Subcutaneous adipose tissue (tissue), 4 donors: ENCODE results near the gene LRMDA. TPM values are rescaled to one million over a fixed set of nuclear protein-coding genes. Genes with fewer than 3 reads are reported as not detected.

Source experiments
- CTCF ChIP-seq: fragments of 450-650 bp; IDR thresholded peaks from one replicate; pipeline ENCODE4 v1.5.1; 2016; ENCODE audit warnings: low read depth, mild to moderate bottlenecking, control low read depth, antibody characterized with exemption, moderate library complexity
- total RNA-seq, 4 donors: library from RNA; depleted of rRNA; stranded (reverse); fragments of >200 nt; gene quantifications; one replicate each; pipeline ENCODE4 v1.1.0, GENCODE V29; 2016

LRMDA gene
- total RNA-seq, 4 donors from 2014 or later: 17.4 to 92.1 (median 22.8) TPM

DNA sequence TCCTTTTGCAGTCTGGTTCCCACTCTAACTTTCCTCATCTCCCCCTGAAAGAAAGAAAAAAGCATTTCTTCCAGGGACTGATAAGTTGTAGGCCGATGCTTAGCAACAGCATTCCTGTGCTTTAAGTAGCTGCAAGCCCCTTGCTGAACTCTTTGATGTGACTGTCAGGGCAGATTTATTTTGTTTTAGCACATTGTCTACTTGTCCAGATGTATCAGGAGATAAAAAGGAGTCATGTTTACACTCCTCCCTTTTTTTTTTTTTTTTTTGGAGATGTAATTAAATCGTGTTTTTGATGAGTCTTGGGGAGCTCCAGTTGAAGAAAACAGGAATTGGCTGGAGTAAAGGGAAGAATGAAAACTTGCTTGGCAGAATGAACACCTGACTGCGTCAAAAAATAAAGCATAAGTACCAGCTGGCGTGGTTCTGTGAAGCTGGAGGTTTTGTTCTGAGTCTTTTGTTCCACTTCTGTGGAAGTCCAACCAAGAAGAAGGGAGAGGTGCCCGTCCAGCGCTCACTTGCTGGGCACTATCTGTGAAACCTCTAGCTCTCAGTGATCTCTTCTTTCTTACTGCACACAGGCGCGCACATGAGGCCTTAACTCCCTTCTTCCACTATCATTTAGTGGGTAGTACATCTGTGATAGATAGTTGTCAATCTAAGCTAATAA lies 871.7 kb downstream of the LRMDA start:
- TF ChIP-seq CTCF: no peak

DNA sequence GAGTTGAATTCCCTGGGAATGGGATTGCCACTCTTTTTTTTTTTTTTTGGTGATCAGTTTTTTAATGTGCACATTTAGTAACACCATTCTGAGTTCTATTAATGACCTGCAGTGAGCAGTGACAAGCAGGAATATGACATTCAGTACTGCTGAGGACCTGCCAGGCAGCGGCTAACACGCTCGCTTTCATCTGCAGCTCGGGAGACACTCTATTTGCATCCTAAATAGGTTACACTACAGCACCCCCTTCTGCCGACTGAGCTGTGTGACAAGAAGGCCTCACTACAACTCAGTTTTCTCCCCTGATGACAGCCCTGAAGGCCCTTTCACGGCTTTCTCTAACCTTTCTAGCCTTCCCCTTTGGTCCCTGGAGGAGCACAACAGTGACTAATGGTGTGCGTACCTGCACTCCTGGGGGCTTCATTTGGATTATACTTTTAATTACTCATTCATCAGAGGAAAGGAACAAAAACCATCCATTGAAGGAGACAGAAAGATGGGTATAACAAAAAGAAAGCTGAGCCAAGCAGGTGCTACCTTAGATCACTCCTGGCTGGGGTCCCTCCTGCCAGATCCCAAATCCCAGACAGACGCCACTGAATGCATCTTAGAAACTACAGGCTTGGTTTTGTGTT lies 872.4 kb downstream of the LRMDA start:
- no peak for TF ChIP-seq CTCF

DNA sequence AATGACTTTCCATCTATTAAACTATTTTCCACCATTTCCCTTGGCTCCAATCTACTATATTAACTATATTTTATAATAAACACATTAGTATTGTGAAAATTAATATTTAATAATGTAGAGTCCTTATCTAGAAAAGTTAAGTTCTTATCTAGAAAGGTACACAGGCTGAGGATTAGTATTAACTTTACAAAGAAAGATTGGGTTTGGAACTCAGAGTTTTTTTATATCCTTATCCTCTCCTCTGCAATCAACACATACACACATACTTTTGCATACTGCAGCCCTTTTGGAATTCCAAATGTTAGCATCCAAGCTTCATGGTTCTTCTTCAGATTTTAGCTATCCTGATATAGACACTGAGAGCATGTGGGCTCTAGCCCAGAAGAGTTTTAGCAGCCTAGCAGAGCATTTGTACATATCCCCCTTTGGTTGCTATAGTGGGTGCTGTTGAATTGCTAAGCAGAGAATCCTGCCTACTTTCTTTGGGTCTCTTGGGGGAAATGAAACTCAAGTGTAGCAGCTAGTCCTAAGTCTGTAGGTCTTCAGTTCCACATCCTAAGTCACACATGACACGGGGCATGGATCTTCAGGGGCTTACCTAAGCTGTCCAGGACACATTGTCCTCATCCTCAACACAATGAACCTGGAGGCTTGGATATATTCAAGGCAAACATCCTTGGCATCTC lies 874.6 kb downstream of the LRMDA start:
- no peak for TF ChIP-seq CTCF

- no peak for TF ChIP-seq CTCF
These were observed 875.4 kb downstream of the LRMDA start for GRCh38 chr10:76306856-76307255.

DNA sequence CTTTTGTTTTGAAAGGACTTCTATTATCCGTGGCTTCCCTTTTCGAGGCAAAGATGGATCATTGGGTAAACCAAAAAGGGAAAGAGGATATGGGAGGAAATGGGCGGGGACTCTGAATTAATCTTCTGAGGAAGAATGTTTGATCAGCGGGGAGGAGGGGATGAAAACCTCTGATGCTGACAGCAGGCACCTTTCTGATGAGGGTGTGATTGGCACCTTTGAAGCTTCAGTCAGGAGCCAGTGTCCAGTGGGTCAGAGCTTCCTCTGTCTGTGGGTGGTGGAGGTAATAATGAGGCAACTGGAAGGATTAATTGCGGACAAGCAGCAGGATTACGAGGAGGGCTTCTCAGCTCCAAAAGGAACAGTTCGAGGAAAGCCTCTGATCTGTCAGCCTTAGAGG lies 877.6 kb downstream of the LRMDA start:
- no peak for TF ChIP-seq CTCF

DNA sequence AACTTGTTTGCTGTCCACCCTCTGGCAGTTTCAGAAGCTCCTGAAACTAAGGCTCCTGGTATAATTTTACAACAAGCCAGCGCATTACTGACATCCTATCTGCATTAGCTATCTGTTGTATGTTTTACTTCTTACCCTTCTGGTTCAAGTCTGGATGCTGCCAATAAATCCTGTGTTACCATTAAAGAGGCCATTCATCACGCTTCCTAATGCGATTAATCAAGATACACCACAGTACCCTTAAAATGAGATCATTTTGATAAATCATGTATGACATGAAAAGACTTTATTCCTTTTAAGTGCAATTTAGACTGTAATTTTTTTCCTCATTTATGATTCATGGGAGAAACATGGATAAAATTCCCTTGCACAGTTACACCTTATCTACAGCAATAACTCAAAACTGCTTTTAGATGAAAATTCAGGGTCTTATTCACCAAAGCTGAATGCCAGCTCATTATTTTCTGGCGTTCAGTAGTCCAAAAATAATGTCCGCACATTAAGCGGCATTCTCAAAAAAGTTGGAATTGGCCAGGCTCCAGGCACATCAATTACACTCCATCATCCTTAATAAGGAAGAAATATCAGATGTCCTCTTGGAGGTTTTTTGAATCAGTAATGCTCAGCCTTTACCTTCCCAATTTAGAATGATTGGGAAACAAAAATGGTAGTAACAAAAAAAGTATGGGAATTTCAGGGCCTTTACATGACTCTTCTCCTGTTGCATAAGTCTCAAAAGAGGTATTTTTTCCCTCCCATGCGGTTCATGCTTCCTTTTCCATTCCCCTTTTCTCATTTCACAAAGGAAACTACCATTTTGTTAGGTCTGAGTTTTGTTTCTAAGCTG lies 878.5 kb downstream of the LRMDA start:
- no peak for TF ChIP-seq CTCF
